GM23248 (cell line): ENCODE data around the gene ERMAP. TPM values are rescaled to one million over a fixed set of nuclear protein-coding genes. Genes with fewer than 3 reads are reported as not detected.

Experiments used
- DNase-seq: peaks from one replicate; pipeline ENCODE4 v3.0.0-alpha.2; 2015
- H2AFZ ChIP-seq: fragments of 200-600 bp; sonication (generic); 2 replicates; pipeline ENCODE4 v1.6.1; 2016; ENCODE audit warnings: antibody characterized with exemption
- H3F3A ChIP-seq: fragments of 200-600 bp; sonication (generic); 2 replicates; pipeline ENCODE4 v1.6.1; 2016; ENCODE audit warnings: mild to moderate bottlenecking, antibody characterized with exemption, mixed run types; ENCODE audit not compliant: insufficient read depth
- H3K27ac ChIP-seq: fragments of 200-600 bp; sonication (generic); 2 replicates; pipeline ENCODE4 v1.5.1; 2016; ENCODE audit warnings: mild to moderate bottlenecking
- H3K27me3 ChIP-seq: fragments of 200-600 bp; sonication (generic); replicated peaks from 2 replicates; pipeline ENCODE4 v1.6.1; 2016; ENCODE audit warnings: mild to moderate bottlenecking; ENCODE audit not compliant: insufficient read depth
- H3K36me3 ChIP-seq: fragments of 200-600 bp; sonication (generic); 2 replicates; pipeline ENCODE4 v1.6.1; 2016; ENCODE audit warnings: low read depth, mild to moderate bottlenecking
- H3K4me1 ChIP-seq: fragments of 200-600 bp; sonication (generic); 2 replicates; pipeline ENCODE4 v1.6.1; 2016; ENCODE audit warnings: mild to moderate bottlenecking; ENCODE audit not compliant: insufficient read depth
- H3K4me2 ChIP-seq: fragments of 200-600 bp; sonication (generic); one replicate; pipeline ENCODE4 v1.6.1; 2016; ENCODE audit warnings: mild to moderate bottlenecking; ENCODE audit not compliant: unreplicated experiment
- H3K4me3 ChIP-seq: fragments of 200-600 bp; sonication (generic); 2 replicates; pipeline ENCODE4 v1.5.1; 2016; ENCODE audit warnings: mild to moderate bottlenecking
- H3K79me2 ChIP-seq: fragments of 200-600 bp; sonication (generic); 2 replicates; pipeline ENCODE4 v1.6.1; 2016; ENCODE audit warnings: mild to moderate bottlenecking; ENCODE audit not compliant: insufficient read depth
- H3K9ac ChIP-seq: fragments of 200-600 bp; sonication (generic); 2 replicates; pipeline ENCODE4 v1.6.1; 2016; ENCODE audit warnings: mild to moderate bottlenecking
- H3K9me2 ChIP-seq: fragments of 200-600 bp; sonication (generic); 2 replicates; pipeline ENCODE4 v1.6.1; 2016; ENCODE audit warnings: mixed run types, mild to moderate bottlenecking, moderate library complexity; ENCODE audit not compliant: insufficient read depth
- H3K9me3 ChIP-seq: fragments of 200-600 bp; sonication (generic); one replicate; pipeline ENCODE4 v1.6.1; 2017; ENCODE audit warnings: low read depth
- H4K20me1 ChIP-seq: fragments of 200-600 bp; sonication (generic); 2 replicates; pipeline ENCODE4 v1.6.0; 2016; ENCODE audit not compliant: insufficient read depth
- EZH2 ChIP-seq: fragments of 200-600 bp; sonication (generic); IDR thresholded peaks from 2 replicates; pipeline ENCODE4 v1.6.1; 2018; ENCODE audit warnings: antibody characterized with exemption, mild to moderate bottlenecking; ENCODE audit not compliant: insufficient read depth, poor library complexity, severe bottlenecking
- EZH2phosphoT487 ChIP-seq: fragments of 200-600 bp; sonication (generic); IDR thresholded peaks from 2 replicates; pipeline ENCODE4 v1.6.1; 2018; ENCODE audit warnings: antibody characterized with exemption, moderate library complexity, mild to moderate bottlenecking, low read depth; ENCODE audit not compliant: insufficient read depth
- whole genome bisulfite sequencing, 2 experiments: methylation state at CpG; one replicate each; pipeline ENCODE4 v1.1.6; 2015 to 2017; ENCODE audit warnings: low lambda C conversion rate in 2 of 2, low coverage in 1 of 2; ENCODE audit errors: missing lambda C conversion rate in 2 of 2; 5-methylcytosine and 5-hydroxymethylcytosine counted together
- in situ Hi-C: fragments of 300-500 bp; cut with MboI; formaldehyde crosslinking; loops from 2 replicates; pipeline ENCODE4 v1.15.0; 2020
- polyA plus RNA-seq: library from polyadenylated mRNA; unstranded; fragments of >200 nt; fragmentation: Nextera tagmentation; extraction: Ambion mirVana; gene quantifications from 2 replicates; pipeline ENCODE4 v1.2.1, GENCODE V29; 2016
- total RNA-seq: library from RNA; depleted of rRNA; stranded (reverse); fragments of >200 nt; shearing (Covaris generic); gene quantifications from 2 replicates; pipeline ENCODE4 v1.2.3, GENCODE V29; 2014

The ERMAP gene
- total and polyA plus RNA-seq, 2 experiments from 2014 or later = 7.0 to 18.4 TPM

GRCh38 chr1:42838482-42839190 is 21.7 kb downstream of the ERMAP start:
- Histone ChIP-seq H2AFZ (no peak overlapping the region), H3K27me3 (no peaks in the 10 kb centered on the region), H3K9me3 (no peaks in the 10 kb centered on the region), H3K36me3 (peaks cover 22% of the 10 kb centered on the region; the same call in 1 of the 2 replicates), H3K4me2 (no peak overlapping the region), H3K9ac (no peak overlapping the region), H3F3A (0 out of 2 replicates have a peak, but pooled peaks cover under 1% of the 10 kb centered on the region), H3K4me3 (no peak overlapping the region), H3K79me2 (no peaks in the 10 kb centered on the region), H4K20me1 (no peaks in the 10 kb centered on the region), H3K9me2 (no peaks in the 10 kb centered on the region), H3K4me1 (no peaks in the 10 kb centered on the region), H3K27ac (no peak overlapping the region)
- no peak for DNase-seq
- in situ Hi-C loops = no loop called here
- 72% methylated on average over 7 of the region's 7 CpGs for WGBS, 2 experiments
- TF ChIP-seq EZH2 = no peak
- no peak for TF ChIP-seq EZH2phosphoT487

GRCh38 chr1:42841010-42841409 is 24.1 kb downstream of the ERMAP start:
- Histone ChIP-seq H3K27ac (no peak overlapping the region), H3K4me1 (peaks cover 15% of the 10 kb centered on the region), H4K20me1 (no peaks in the 10 kb centered on the region), H3K79me2 (no peaks in the 10 kb centered on the region), H3K9ac (no peak overlapping the region), H3K9me2 (no peaks in the 10 kb centered on the region), H3F3A (peaks cover 17% of the 10 kb centered on the region), H3K9me3 (no peaks in the 10 kb centered on the region), H2AFZ (no peak overlapping the region), H3K4me2 (no peak overlapping the region), H3K36me3 (peaks cover 13% of the 10 kb centered on the region; the same call in 1 of the 2 replicates), H3K4me3 (no peak overlapping the region), H3K27me3 (no peaks in the 10 kb centered on the region)
- WGBS, 2 experiments = 93 to 94% methylated on average over 3 of the region's 3 CpGs
- in situ Hi-C loops = no loop called here
- DNase-seq = no peak
- TF ChIP-seq EZH2 (no peak), EZH2phosphoT487 (no peak)

- no peak overlapping the region for H3K4me2 ChIP-seq
- peaks cover 15% of the 10 kb centered on the region for H3K4me1 ChIP-seq
- 76 to 83% methylated on average over 2 of the region's 2 CpGs for WGBS, 2 experiments
- no peak for DNase-seq
- no peak for TF ChIP-seq EZH2phosphoT487
- TF ChIP-seq EZH2 = no peak
- H3K79me2 ChIP-seq = peaks cover under 1% of the 10 kb centered on the region
- H3K27ac ChIP-seq = no peak overlapping the region
- H3K4me3 ChIP-seq = no peak overlapping the region
- H4K20me1 ChIP-seq = no peaks in the 10 kb centered on the region
- H3K9me2 ChIP-seq = no peaks in the 10 kb centered on the region
- no peaks in the 10 kb centered on the region for H3K9me3 ChIP-seq
- H3K27me3 ChIP-seq = no peaks in the 10 kb centered on the region
- no peak overlapping the region for H2AFZ ChIP-seq
- H3K36me3 ChIP-seq = peaks cover 13% of the 10 kb centered on the region; the same call in 1 of the 2 replicates
- H3F3A ChIP-seq = peaks cover 17% of the 10 kb centered on the region
- no peak overlapping the region for H3K9ac ChIP-seq
- in situ Hi-C loops = no loop called here
Observed at GRCh38 chr1:42841440-42842147, 24.7 kb downstream of the ERMAP start.

- no peak overlapping the region for H3K4me3 ChIP-seq
- no peaks in the 10 kb centered on the region for H3K27me3 ChIP-seq
- H3K4me1 ChIP-seq = peaks cover 22% of the 10 kb centered on the region
- no peak overlapping the region for H2AFZ ChIP-seq
- peak; percentile 70 for DNase-seq
- H3K9me3 ChIP-seq = no peaks in the 10 kb centered on the region
- no peak overlapping the region for H3K4me2 ChIP-seq
- no peak overlapping the region for H3K9ac ChIP-seq
- TF ChIP-seq EZH2 = no peak
- no peak for TF ChIP-seq EZH2phosphoT487
- H3K79me2 ChIP-seq = peaks cover 20% of the 10 kb centered on the region
- peaks cover 9% of the 10 kb centered on the region; the same call in 1 of the 2 replicates for H3K36me3 ChIP-seq
- peaks cover 17% of the 10 kb centered on the region for H3F3A ChIP-seq
- WGBS, 2 experiments = 88% methylated on average over 4 of the region's 4 CpGs
- no peaks in the 10 kb centered on the region for H4K20me1 ChIP-seq
- in situ Hi-C loops = no loop called here
- H3K9me2 ChIP-seq = no peaks in the 10 kb centered on the region
- peak overlapping the region; percentile 45 for H3K27ac ChIP-seq
Observed at GRCh38 chr1:42844592-42845140, 27.7 kb downstream of the ERMAP start.
